OCI-LY7 (cell line): Measurements from ENCODE around the gene NDUFS5. TPM values are rescaled to one million over a fixed set of nuclear protein-coding genes. Genes with fewer than 3 reads are reported as not detected.

Experiments used
- BruUV-seq: library from RNA; stranded (reverse); fragments of 400-500 nt; replicated peaks from 2 replicates; lab custom pipeline; 2021; lab: Mats Ljungman, UMichigan
- CTCF ChIA-PET: fragments of 300-600 bp; sonication (Branson Sonifier 250); formaldehyde crosslinking; loops from one replicate; lab custom pipeline; 2022; ENCODE audit warnings: antibody characterized with exemption; ENCODE audit not compliant: unreplicated experiment; lab: Charles Lee
- POLR2A ChIA-PET: fragments of 300-600 bp; sonication (Branson Sonifier 250); formaldehyde crosslinking; loops from one replicate; lab custom pipeline; 2022; ENCODE audit warnings: antibody characterized with exemption; lab: Charles Lee
- DNase-seq: peaks from one replicate; pipeline ENCODE4 v3.0.0-alpha.2; 2015; ENCODE audit warnings: low spot score
- H2AFZ ChIP-seq: fragments of 200-600 bp; sonication (generic), shearing (Covaris generic); 2 replicates; pipeline ENCODE4 v1.6.1; 2014; ENCODE audit warnings: mild to moderate bottlenecking, antibody characterized with exemption, low read length, moderate library complexity
- H3K27ac ChIP-seq: fragments of 200-600 bp; sonication (generic); 2 replicates; pipeline ENCODE4 v1.5.1; 2014; ENCODE audit warnings: mixed run types, low read depth, mild to moderate bottlenecking, moderate library complexity, low read length, inconsistent platforms; ENCODE audit not compliant: poor library complexity, severe bottlenecking
- H3K36me3 ChIP-seq: fragments of 200-600 bp; sonication (generic); 2 replicates; pipeline ENCODE4 v1.6.1; 2014; ENCODE audit warnings: mild to moderate bottlenecking, antibody characterized with exemption, low read length, moderate library complexity, mixed read lengths; ENCODE audit not compliant: insufficient read depth
- H3K4me1 ChIP-seq: fragments of 200-600 bp; sonication (generic); 2 replicates; pipeline ENCODE4 v1.5.1; 2014; ENCODE audit warnings: mild to moderate bottlenecking, low read length; ENCODE audit not compliant: insufficient read depth, poor library complexity, severe bottlenecking
- H3K4me2 ChIP-seq: fragments of 200-600 bp; sonication (generic); 2 replicates; pipeline ENCODE4 v1.6.1; 2014; ENCODE audit warnings: mild to moderate bottlenecking, low read length
- H3K4me3 ChIP-seq: fragments of 200-600 bp; sonication (generic); 2 replicates; pipeline ENCODE4 v1.5.1; 2014; ENCODE audit warnings: mild to moderate bottlenecking, low read depth, low read length; ENCODE audit not compliant: poor library complexity, severe bottlenecking
- H3K79me2 ChIP-seq: fragments of 200-600 bp; sonication (generic); 2 replicates; pipeline ENCODE4 v1.6.1; 2016; ENCODE audit warnings: low read depth, mild to moderate bottlenecking, low read length, moderate library complexity, mixed read lengths; ENCODE audit not compliant: insufficient read depth
- H3K9me2 ChIP-seq: fragments of 200-600 bp; sonication (generic); 2 replicates; pipeline ENCODE4 v1.6.1; 2016; ENCODE audit warnings: mild to moderate bottlenecking, low read length, mixed read lengths; ENCODE audit not compliant: insufficient read depth
- H3K9me3 ChIP-seq: fragments of 200-600 bp; sonication (generic); 2 replicates; pipeline ENCODE4 v1.6.1; 2014; ENCODE audit warnings: mild to moderate bottlenecking, mixed run types, low read length, mixed read lengths
- H4K20me1 ChIP-seq: fragments of 200-600 bp; sonication (generic); 2 replicates; pipeline ENCODE4 v1.6.1; 2014; ENCODE audit warnings: mild to moderate bottlenecking, antibody characterized with exemption, low read length, moderate library complexity, mixed read lengths; ENCODE audit not compliant: insufficient read depth
- CTCF ChIP-seq: fragments of 200-600 bp; sonication (generic); conservative IDR thresholded peaks from 2 replicates; pipeline ENCODE4 v1.5.1; 2014; ENCODE audit warnings: mild to moderate bottlenecking, antibody characterized with exemption, low read length, moderate library complexity, mixed read lengths
- EZH2phosphoT487 ChIP-seq: fragments of 200-600 bp; sonication (generic); IDR thresholded peaks from 2 replicates; pipeline ENCODE4 v1.6.1; 2018; ENCODE audit warnings: low read depth, borderline replicate concordance, mild to moderate bottlenecking, mixed run types, antibody characterized with exemption, low read length, moderate library complexity, mixed read lengths
- intact Hi-C: fragments of 100-400 bp; cut with micrococcal nuclease; formaldehyde crosslinking; loops from one replicate; pipeline ENCODE4 v1.10.0; 2022; ENCODE audit not compliant: unreplicated experiment
- total RNA-seq, 2 experiments: library from RNA; depleted of rRNA in 1 of 2; stranded (reverse); fragments of >200 nt in 1 of 2; shearing (Covaris generic) in 1 of 2; gene quantifications; 2 replicates each; pipeline ENCODE4 v1.2.3, GENCODE V29; 2014 to 2022

Gene NDUFS5
- total RNA-seq, 2 experiments from 2014 or later = 161 to 255 TPM

DNA sequence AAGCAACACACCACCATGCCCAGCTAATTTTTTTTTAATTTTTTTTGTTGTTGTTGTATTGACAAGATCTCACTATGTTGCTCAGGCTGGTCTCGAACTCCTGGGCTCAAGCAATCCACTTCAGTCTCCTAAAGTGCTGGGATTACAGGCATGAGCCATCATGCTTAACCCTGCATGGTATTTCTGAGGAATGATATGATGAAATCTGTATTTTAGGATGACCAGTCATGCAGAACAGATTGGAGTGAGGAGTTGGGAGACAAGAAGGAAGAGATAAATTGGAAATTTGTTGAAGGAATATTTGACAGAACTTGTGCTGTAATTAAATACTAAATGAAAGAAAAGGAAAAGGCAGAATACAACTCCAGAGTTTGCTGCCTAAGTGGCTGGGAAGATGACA is 4.7 kb upstream of the NDUFS5 start:
- intact Hi-C loops = no loop called here
- H3K9me2 ChIP-seq = no peaks in the 10 kb centered on the region
- ChIA-PET CTCF (no interaction called here), POLR2A (no interaction called here)
- H2AFZ ChIP-seq = no peak overlapping the region
- no peak overlapping the region for H3K27ac ChIP-seq
- no peaks in the 10 kb centered on the region for H3K36me3 ChIP-seq
- no TSS peak for BruUV-seq
- DNase-seq = no peak
- TF ChIP-seq EZH2phosphoT487 = no peak
- TF ChIP-seq CTCF = no peak
- H4K20me1 ChIP-seq = no peaks in the 10 kb centered on the region
- H3K4me2 ChIP-seq = no peak overlapping the region
- H3K4me1 ChIP-seq = peaks cover 7% of the 10 kb centered on the region
- no peak overlapping the region for H3K4me3 ChIP-seq
- H3K9me3 ChIP-seq = peaks cover 4% of the 10 kb centered on the region; the same call in 1 of the 2 replicates
- H3K79me2 ChIP-seq = peaks cover 1% of the 10 kb centered on the region; the same call in 1 of the 2 replicates

DNA sequence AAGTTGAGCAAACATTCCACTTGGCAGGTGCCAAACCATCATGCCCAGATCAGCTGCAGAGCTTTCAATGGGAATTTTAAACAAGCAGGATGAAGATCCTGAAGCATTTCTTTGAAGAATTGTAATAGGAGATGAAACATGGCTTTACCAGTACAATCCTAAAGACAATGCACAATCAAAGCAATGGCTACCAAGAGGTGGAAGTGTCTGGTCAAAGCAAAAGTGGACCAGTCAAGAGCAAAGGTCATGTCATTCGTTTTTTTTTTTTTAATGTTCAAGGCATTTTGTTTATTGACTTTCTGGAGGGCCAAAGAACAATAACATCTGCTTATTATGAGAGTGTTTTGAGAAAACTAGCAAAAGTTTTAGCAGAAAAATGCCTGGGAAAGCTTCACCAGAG is 3.0 kb upstream of the NDUFS5 start:
- Histone ChIP-seq H3K4me3 (no peak overlapping the region), H3K9me3 (peaks cover 4% of the 10 kb centered on the region; the same call in 1 of the 2 replicates), H2AFZ (no peak overlapping the region), H3K36me3 (peaks cover under 1% of the 10 kb centered on the region), H3K27ac (no peak overlapping the region), H3K79me2 (peaks cover 16% of the 10 kb centered on the region), H3K4me2 (no peak overlapping the region), H4K20me1 (no peaks in the 10 kb centered on the region), H3K9me2 (no peaks in the 10 kb centered on the region), H3K4me1 (peaks cover 13% of the 10 kb centered on the region)
- TF ChIP-seq EZH2phosphoT487 = no peak
- no peak for TF ChIP-seq CTCF
- ChIA-PET CTCF (no interaction called here), POLR2A (interaction anchor here (0.6 kb wide), 1 partner anchor 27 kb away, joined by 3 read pairs; no protein-coding TSS in a partner anchor)
- BruUV-seq = no TSS peak
- intact Hi-C loops = no loop called here
- no peak for DNase-seq

- Histone ChIP-seq H3K36me3 (peaks cover 37% of the 10 kb centered on the region), H3K9me3 (peaks cover 4% of the 10 kb centered on the region; the same call in 1 of the 2 replicates), H2AFZ (peak overlapping the region; percentile 69), H3K79me2 (peaks cover 28% of the 10 kb centered on the region), H3K4me2 (peak overlapping the region; percentile 83), H4K20me1 (no peaks in the 10 kb centered on the region), H3K4me1 (peaks cover 13% of the 10 kb centered on the region), H3K9me2 (no peaks in the 10 kb centered on the region), H3K27ac (peak overlapping the region; percentile 54), H3K4me3 (peak overlapping the region; percentile 76)
- no TSS peak for BruUV-seq
- DNase-seq = no peak
- POLR2A ChIA-PET = interaction anchor here (1.0 to 1.5 kb wide), 4 partner anchors 8 to 37 kb away, joined by 4 to 6 read pairs (median 5); no protein-coding TSS in a partner anchor
- TF ChIP-seq EZH2phosphoT487 = no peak
- TF ChIP-seq CTCF = no peak
- CTCF ChIA-PET = interaction anchor here (1.1 kb wide), 1 partner anchor 562 kb away, joined by 3 read pairs; no protein-coding TSS in a partner anchor
- intact Hi-C loops = no loop called here
These were observed 837 bp downstream of the NDUFS5 start for GRCh38 chr1:39026866-39027507.
